GM12864 (cell line): Measurements from ENCODE around the gene MSI2.

Source experiments
- DNase-seq: peaks from one replicate; pipeline ENCODE4 v3.0.0-alpha.2; 2011; ENCODE audit warnings: low read depth
- H3K4me3 ChIP-seq: 2 replicates; pipeline ENCODE4 v1.5.1; 2011; ENCODE audit warnings: mild to moderate bottlenecking, low read depth, low read length, control low read depth
- TF ChIP-seq, protein P1 (sequence below): IDR thresholded peaks from 2 replicates; pipeline ENCODE4 v1.5.1; 2011; ENCODE audit warnings: low read depth, mild to moderate bottlenecking, moderate library complexity, low read length, control low read depth, inconsistent platforms; ENCODE audit errors: missing control alignments

The MSI2 gene

DNA sequence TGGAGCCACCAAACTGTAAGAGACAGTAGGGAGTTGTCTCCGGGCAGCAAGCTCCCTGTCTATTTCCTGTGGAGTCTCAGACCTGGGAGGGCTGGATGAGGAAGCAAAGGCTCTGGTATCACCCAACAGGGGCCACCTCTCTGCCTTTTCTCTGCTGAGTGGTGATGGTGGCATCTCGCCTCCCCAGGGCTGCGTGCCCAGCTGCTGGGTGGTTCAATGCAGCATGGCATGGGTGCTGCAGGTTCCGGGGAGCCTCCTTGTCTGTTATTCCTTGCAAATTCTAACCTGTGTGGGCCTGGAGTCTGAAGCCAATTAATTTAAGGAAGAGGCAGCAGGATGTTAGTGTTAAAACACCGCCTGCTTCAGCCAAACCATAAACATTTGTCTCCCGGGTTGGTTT is 410.6 kb downstream of the MSI2 start:
- no peak for DNase-seq
- TF ChIP-seq, protein P1, sequence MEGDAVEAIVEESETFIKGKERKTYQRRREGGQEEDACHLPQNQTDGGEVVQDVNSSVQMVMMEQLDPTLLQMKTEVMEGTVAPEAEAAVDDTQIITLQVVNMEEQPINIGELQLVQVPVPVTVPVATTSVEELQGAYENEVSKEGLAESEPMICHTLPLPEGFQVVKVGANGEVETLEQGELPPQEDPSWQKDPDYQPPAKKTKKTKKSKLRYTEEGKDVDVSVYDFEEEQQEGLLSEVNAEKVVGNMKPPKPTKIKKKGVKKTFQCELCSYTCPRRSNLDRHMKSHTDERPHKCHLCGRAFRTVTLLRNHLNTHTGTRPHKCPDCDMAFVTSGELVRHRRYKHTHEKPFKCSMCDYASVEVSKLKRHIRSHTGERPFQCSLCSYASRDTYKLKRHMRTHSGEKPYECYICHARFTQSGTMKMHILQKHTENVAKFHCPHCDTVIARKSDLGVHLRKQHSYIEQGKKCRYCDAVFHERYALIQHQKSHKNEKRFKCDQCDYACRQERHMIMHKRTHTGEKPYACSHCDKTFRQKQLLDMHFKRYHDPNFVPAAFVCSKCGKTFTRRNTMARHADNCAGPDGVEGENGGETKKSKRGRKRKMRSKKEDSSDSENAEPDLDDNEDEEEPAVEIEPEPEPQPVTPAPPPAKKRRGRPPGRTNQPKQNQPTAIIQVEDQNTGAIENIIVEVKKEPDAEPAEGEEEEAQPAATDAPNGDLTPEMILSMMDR, result no peak
- H3K4me3 ChIP-seq, result no peak overlapping the region

DNA sequence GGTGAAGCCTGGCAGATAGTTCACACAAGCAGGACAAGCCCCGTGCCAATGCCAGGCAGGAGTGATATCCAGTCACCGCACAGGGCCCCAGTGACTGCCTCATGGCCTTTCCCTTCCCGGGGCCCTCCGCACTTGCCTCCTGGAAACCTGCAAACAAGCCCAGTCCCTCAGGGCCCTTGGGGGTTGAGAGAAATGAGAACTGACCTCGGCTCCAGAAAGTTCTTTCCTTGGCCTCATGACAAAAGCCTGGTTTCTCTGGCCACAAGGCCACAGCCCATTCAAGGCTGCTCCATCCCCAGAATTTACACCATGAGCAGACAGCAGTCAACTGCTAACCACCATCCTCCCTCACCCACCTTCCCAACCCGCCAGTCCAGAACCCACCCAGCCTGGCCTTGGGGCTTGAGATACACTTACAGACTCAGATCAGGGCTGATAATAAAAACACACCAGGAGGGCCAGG is 411.2 kb downstream of the MSI2 start:
- H3K4me3 ChIP-seq, result no peak overlapping the region
- TF ChIP-seq, protein P1, result no peak
- no peak for DNase-seq

DNA sequence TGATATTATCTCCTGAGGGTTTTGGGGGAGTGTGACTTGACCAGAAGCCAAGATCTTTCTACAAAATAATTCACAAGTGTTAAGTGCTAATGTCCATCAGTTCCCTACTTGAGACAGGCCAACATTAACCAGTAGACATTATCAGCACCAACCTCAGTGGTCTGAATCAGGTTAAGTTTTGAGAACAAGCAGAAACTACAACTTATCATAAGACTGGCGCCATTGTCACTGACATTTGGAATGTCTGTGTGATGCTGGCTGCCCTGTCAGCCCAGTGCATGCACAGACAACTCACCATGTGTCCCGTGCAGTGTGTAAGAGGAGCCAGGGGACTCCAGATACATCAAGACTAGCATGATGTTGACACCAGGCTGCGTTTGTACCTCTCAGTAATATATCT is 412.0 kb downstream of the MSI2 start:
- TF ChIP-seq, protein P1, result no peak
- H3K4me3 ChIP-seq, result no peak overlapping the region
- DNase-seq, result no peak

DNA sequence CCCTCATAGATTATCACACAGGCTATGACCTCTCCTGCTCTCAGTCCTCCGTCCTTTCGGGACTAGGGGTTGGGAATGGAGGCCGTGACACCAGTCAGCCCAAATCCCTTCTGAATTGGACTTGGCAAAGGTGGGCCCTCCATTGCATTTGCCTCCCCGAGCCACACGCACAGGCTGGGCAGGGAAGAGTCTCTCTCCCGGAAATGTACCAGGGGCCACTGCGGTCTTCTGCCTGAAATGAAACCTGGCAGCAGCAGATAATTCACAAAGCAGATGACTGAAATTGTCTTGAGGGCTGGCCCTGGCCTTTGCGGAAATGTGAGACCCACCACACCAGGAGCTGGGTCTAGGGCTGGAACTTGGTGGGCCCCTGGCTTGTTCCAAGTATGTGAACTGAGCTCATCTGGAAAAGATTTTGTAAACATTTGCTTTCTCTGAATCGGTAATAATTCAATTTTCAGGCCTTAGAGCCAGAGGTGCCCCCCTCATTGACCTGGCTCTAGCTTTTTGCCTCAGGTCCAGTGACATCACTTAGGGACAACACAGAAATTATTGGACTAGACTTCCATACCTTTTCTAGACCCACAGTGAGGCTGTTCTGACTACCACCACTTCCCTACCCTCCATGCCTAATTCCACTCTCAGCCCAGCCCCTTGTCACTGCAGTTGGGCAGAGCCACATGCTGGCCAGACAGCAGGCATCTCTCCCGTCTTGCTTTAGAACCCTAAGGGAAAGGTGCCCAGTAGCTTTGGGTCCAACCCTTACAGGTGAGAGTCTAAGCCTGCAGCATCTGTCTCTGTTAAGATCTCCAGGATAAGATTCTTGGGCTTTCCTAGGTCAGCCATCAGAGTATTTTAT is 413.6 kb downstream of the MSI2 start:
- H3K4me3 ChIP-seq, result no peak overlapping the region
- DNase-seq, result no peak
- TF ChIP-seq, protein P1, result no peak

DNA sequence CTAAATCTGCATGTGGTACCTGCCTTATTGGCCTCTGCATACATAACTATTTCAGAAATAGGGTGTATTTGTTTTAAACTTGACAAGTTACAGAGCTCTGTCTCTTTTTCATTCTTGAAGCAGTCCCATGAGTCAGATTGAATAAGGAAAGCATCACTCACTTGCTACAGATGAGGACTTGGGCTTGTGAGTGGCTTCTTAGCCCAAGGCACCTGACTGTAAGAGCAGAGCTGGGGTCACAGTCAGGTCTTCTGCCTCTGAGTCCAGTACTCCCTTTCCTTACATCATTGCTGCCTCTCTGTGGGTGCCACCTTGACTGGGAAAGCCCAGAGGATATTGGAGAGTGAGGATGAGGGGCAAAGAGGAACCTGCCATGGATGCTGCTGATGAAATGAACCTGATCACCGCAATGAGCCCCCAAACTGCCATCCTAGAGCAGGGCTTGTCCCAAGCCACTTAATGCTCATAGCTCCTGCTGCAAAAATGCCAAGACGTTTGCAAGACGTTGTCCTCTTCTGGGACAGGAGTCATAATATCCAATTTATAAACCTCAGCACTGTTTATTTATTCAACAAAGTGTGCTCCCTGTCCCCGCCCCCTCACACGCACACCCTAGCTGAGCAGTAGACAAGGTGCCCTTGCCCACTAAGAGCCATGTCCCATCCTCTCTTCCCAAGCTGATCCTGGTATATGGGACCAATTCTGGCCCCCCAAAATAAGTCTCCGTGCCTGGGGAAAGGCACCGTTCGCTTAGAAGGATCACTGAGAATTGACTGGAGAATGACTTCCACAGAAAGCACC is 414.6 kb downstream of the MSI2 start:
- no peak for DNase-seq
- TF ChIP-seq, protein P1, result no peak
- no peak overlapping the region for H3K4me3 ChIP-seq

DNA sequence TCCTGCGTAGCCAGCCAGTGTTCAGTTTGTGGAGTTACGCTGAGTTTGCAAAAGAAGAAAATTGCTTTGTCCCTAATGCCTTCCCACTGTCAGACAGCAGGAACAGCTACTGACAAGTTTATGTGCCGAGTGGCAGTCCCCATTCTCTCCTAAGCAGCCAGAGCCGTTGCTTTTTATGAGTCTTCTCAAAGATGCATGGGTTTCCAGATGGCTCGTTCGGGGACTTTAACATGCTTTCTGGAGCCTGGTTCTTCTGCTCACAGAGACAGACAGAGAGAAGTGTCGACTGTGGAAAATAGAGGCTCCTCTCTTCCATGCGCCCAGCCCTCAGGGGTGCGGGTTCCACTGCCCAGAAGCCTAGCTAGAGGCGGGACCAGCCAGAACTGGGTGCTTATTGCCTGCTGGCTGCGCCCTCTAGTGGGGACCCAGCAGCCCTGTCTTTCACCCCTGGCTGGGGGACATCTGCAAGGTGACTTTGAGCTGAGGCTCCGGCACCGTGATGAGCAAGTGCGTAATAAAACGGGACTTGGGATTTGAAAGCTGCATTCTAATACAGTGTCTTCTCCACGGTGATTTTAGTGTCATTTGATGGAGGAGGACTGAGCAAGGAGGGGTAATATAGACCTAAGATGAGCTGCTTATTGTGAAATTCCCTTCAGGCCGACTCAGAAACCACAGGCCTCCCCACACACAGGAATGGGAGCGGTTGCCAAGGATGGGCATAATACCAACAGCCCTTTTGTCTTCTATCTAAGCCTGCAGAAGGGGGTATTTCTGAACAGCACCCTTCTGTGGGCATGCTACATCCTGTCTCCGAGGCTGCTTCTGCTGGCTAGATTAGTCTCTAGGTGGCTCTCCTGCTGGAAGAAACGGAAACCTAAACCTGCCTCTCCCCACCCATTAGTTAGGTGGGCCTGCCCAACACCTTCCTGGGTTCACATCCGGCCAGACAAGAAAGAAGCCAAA is 415.6 kb downstream of the MSI2 start:
- peak; percentile 24 for DNase-seq
- TF ChIP-seq, protein P1, result peak; percentile 96
- H3K4me3 ChIP-seq, result no peak overlapping the region
